HG02970 (cell line): Measurements from ENCODE around the gene ALOX15B.
"Not testable (repeated sequence)": the region's sequence is repeated elsewhere in the genome, so short reads cannot be mapped to it uniquely, and the experiment has no call there.

Source experiments
- ATAC-seq: cut with Tn5 transposase; IDR thresholded peaks from one replicate; pipeline ENCODE4 v1.9.1; 2021; ENCODE audit warnings: mild to moderate bottlenecking, moderate library complexity, moderate number of reproducible peaks; ENCODE audit not compliant: unreplicated experiment, low FRiP score

ALOX15B gene

DNA sequence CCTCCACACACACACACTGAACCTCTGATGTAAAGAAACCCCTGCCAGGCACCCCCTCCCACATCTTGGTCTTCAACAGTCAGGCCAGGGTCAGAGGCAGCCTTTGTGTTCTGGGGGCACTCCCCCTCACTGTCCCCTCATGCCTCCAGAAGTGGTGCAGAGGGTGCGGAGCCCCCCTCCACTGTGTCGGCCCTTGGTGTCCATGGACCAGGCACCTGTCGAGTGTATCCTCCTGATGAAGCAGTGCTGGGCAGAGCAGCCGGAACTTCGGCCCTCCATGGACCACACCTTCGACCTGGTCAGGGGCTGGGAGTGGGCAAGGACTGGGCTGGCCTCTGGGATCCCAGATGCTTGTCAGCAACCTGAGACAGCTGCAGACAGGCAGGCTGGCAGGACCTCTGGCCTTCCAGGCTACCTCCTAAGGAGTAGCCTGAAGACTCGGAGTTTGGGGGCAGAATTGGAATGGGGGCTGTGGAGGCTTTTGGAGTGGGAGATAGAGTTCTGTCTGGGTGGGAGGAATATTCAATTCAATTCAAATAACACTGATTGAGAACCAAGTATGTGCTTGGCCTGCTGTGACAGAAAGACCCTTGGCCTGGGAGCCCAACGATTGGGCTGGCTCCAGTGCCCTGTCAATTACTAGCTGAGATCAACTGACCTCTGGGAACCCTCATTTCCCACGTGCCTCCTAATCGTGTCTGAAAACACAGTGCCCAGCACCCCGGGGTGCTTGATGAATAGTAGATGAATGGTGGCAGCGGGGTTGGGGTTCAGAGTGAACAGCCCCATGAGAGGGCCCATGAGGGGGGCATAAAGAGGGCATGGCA, 24.9 kb upstream of the ALOX15B start:
- no peak for ATAC-seq

- ATAC-seq: no peak
Measured at GRCh38 chr17:8014558-8014850, 24.4 kb upstream of the ALOX15B start.

- no peak for ATAC-seq
Measured at GRCh38 chr17:8015236-8015956, 23.5 kb upstream of the ALOX15B start.

DNA sequence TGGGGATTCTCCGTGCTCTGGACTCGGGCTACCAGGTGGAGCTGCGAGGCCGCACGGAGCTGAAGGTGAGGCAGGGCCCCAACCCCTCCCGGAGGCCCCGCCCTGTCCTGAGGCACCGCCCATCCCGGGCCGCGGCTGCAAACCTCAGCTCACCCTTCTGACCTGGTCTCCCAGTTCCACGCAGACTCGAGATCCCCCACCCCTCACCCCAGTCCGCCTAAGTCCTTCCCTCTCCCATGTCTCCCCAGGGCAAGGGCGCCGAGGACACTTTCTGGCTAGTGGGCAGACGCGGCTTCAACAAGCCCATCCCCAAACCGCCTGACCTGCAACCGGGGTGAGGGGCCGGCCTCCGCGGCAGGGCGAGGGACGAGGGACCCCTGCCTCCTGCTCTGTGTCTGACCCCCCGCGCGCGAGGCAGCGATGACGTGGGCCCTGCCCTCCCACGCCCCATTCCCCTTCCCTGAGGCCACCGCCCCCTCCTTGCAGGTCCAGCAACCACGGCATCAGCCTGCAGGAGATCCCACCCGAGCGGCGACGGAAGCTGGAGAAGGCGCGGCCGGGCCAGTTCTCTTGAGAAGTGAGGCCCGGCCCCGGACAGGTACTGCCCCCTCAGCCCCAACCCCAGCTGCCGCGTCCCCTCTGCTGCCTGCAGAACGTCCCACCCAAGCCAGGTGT, 22.8 kb upstream of the ALOX15B start:
- no peak for ATAC-seq

DNA sequence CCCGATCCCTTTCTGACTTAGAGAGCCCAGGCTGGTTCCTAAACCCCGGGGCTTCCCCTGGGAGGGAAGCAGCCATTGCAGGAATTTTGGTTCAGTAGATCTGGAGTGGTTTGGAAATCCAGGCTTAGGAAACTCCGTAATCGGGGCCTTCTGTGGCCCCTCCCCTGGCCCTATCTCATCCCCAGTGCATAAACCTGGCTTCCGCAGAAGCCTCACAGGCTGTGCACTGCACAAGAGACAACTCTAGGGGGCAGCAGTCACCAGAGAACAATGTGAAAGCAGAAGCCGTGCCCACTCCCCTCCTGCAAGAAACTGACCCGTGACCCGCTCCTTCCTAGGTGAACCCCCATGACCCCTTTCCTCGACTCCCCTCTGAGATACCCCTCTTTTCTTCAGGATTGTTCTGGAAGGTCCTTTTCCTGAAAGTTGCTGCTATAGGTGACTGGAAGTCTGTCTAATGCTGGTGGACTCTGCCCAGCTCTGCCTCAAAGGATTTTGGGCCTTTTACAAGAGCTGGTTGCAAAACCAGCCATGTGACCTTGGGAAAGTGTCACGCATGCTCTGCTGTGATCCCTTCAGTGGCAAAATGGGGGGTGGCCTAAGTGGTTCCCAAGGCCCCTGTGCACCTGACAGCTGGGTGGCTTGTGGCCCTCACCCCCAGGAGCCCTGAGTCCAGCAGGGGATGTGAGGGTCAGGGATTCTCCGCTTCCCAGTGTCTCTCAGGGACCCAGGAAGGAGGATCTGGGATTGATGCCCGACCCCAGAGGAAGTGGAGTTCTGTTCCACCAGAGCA, 22.0 kb upstream of the ALOX15B start:
- ATAC-seq: no peak

- no peak for ATAC-seq
Measured at GRCh38 chr17:8018436-8018835, 20.4 kb upstream of the ALOX15B start.

DNA sequence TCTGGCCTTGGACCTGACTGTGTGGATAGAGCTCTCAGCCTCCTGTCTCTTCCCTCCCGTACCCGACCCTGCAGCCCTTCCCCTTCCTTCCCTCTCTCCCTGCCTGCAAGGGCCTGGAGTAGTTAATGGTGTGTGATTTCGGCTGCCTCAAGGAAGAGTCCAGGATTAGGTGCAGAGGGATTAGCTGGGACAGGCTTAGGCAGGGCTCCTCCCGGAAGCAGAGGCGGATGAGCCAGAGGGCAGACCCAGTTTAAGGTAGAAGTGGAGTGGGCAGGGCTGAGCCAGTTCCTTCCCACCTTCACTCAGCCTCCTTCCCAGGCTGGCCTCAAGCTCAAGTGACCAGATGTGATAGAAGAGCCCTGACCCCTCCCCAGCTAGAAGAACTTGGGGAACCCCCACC, 19.7 kb upstream of the ALOX15B start:
- ATAC-seq: no peak

- no peak for ATAC-seq
Measured at GRCh38 chr17:8019665-8020650, 18.9 kb upstream of the ALOX15B start.

- ATAC-seq: no peak
Measured at GRCh38 chr17:8020776-8021564, 17.9 kb upstream of the ALOX15B start.

GRCh38 chr17:8021565-8022359, 17.1 kb upstream of the ALOX15B start:
- ATAC-seq: no peak

DNA sequence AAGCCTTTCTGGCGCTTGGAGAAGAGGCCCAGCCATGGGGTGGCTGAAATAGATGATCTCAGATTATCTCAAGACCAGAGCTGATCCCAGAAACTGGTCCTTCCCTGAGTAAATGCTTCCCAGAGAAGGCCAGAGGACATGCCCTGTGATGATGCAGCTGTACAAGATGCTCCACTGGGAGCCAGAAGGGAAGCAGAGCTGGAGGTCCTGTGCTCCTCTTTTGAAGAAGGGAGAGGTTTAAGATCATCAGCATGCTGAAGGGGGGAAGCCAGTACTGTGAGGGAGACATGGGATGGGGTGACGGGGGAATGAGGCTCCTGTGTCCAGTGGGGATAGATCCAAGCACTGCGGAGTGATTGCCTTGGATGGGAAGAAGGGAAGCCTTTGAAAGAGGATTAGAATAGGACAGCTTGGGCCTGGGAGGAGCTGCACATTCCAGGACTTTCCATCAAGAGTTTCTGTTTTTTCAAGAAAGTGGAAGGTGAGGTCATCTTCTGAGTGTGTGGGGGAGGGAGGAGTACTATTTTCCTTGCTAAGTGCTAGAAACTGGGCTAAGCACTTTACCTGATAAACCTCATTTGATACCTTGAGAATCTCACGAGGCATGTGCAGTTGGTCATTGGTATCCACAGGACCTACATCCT, 16.4 kb upstream of the ALOX15B start:
- no peak for ATAC-seq

- ATAC-seq: not testable (repeated sequence)
Measured at GRCh38 chr17:8024161-8024560, 14.7 kb upstream of the ALOX15B start.

DNA sequence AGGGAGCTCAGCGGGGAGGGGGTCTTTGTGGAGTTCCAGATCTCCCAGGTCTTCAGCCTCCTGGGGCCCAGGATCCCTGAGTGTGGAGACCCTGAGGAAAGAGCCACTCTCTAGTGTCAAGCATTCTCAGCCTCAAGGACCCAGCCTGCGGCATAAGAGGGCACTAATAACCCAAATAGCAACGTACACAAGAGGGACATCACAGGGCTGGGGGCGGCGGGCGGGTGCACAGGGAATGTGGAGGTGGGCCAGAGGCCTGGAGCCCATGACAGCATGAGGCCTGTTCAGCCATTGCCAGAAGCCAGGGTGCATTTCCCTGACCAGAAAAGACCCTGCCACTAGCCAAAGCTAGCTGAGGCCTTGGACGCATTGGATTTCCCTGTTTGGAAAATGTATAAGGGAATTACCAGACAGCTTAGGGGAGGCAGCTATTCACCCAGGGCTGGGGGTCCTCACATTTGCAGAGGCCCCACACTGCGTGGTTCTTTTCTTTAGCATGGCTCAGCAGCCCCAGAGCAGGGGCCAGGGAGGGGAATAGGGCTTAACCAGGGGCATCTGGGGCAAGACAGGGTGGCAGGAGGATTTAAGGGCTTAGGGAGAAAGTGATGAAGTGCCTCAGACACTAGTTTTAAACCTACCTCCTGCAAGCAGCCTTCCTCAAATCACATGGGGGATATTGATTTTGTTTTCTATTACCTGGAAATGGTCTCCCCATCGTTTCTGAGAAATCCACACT, 13.5 kb upstream of the ALOX15B start:
- no peak for ATAC-seq

DNA sequence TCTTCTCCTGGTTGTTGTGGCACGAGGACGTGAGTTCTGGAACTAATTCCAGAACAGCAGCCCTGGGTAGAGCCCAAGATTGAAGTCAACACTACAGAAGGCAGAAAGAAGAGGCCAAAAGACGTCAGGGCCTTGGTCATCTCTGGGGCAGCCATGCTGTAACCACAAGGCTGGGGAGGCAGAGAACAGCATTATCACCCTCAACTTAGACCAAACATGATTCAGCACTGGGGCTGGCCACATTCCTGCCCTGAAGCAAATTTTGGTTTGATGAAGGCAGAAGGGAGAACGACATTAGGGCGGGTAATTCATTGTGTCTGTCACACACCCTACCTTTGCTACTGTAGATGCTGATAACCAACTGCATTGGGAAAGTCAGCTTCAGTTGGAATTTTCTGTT, 9.7 kb upstream of the ALOX15B start:
- ATAC-seq: no peak

DNA sequence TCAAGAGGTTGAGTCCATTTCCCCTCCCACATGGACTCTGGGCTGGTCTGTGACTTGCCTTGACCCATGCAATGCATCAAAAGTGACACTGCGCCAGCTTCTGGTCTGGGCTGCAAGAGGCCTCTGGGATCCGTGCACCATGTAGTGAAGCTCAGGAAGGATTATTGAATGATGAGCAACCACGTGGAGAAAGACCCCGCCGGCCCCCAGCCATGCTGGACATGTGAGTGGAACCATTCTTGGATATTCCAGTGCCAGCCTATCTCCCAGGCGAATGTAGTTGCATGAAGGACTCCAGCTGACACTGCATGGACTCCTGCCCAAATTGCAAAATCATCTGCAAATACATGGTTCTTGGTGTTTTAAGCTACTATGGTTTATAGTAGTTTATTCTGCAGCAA, 7.6 kb upstream of the ALOX15B start:
- ATAC-seq: no peak

- ATAC-seq: no peak
Measured at GRCh38 chr17:8031950-8032349, 6.9 kb upstream of the ALOX15B start.

DNA sequence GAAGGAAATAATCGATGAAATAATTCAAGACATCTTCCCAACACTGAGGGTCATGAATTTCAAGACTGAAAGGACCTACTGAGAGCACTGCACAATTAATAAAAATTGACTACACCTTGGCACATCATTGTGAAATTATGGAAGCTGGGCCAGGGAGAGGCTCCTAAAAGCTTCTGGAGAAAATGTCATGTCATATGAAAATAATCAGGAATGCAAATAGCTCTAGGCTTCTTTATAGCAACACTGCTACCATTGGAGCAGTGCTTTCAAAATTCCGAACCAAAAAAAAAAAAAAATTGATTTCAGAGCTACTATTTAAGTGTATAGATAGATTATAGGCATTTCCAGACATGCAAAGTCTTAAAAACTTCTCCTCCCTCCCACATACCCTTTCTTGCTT, 6.4 kb upstream of the ALOX15B start:
- no peak for ATAC-seq
